GM23338 (cell line): ENCODE data around the gene NOP9. TPM values are rescaled to one million over a fixed set of nuclear protein-coding genes. Genes with fewer than 3 reads are reported as not detected.

Source experiments
- ATAC-seq: fragments of 200-7000 bp; cut with Tn5 transposase; 3 replicates; pipeline ENCODE4 v1.9.1; 2020
- DNase-seq: peaks from one replicate; pipeline ENCODE4 v3.0.0-alpha.2; 2015; ENCODE audit warnings: low spot score
- H2AFZ ChIP-seq: fragments of 200-600 bp; sonication (generic); 2 replicates; pipeline ENCODE4 v1.8.0; 2016; ENCODE audit warnings: antibody characterized with exemption, mild to moderate bottlenecking, moderate library complexity
- H3F3A ChIP-seq: fragments of 200-600 bp; sonication (generic); replicated peaks from 2 replicates; pipeline ENCODE4 v1.8.0; 2017; ENCODE audit warnings: antibody characterized with exemption, mixed run types, low read depth
- H3K27ac ChIP-seq: fragments of 200-600 bp; sonication (generic); 2 replicates; pipeline ENCODE4 v1.6.1; 2016; ENCODE audit warnings: low read depth
- H3K27me3 ChIP-seq: fragments of 200-600 bp; sonication (generic); 2 replicates; pipeline ENCODE4 v1.8.0; 2016; ENCODE audit warnings: mild to moderate bottlenecking, mixed run types, moderate library complexity; ENCODE audit not compliant: insufficient read depth
- H3K36me3 ChIP-seq: fragments of 200-600 bp; sonication (generic); 2 replicates; pipeline ENCODE4 v1.8.0; 2016; ENCODE audit warnings: mild to moderate bottlenecking; ENCODE audit not compliant: insufficient read depth
- H3K4me1 ChIP-seq: fragments of 200-600 bp; sonication (generic); 2 replicates; pipeline ENCODE4 v1.8.0; 2016; ENCODE audit warnings: mild to moderate bottlenecking, moderate library complexity; ENCODE audit not compliant: insufficient read depth
- H3K4me2 ChIP-seq: fragments of 200-600 bp; sonication (generic); 2 replicates; pipeline ENCODE4 v1.7.1; 2017; ENCODE audit warnings: mixed run types
- H3K4me3 ChIP-seq: fragments of 200-600 bp; sonication (generic); 2 replicates; pipeline ENCODE4 v1.6.1; 2016; ENCODE audit warnings: mixed run types
- H3K79me2 ChIP-seq: fragments of 200-600 bp; sonication (generic); replicated peaks from 2 replicates; pipeline ENCODE4 v1.8.0; 2017; ENCODE audit warnings: mild to moderate bottlenecking; ENCODE audit not compliant: insufficient read depth
- H3K9me2 ChIP-seq: fragments of 200-600 bp; sonication (generic); 2 replicates; pipeline ENCODE4 v1.8.0; 2017; ENCODE audit not compliant: insufficient read depth
- H4K20me1 ChIP-seq: fragments of 200-600 bp; sonication (generic); replicated peaks from 2 replicates; pipeline ENCODE4 v1.8.0; 2017; ENCODE audit warnings: mild to moderate bottlenecking; ENCODE audit not compliant: insufficient read depth
- H3K27ac Mint-ChIP-seq: 2 replicates; pipeline ENCODE4 v1.8.0; 2020; ENCODE audit warnings: inconsistent platforms, mild to moderate bottlenecking, moderate library complexity, mixed read lengths
- H3K27me3 Mint-ChIP-seq: 3 replicates; pipeline ENCODE4 v1.8.0; 2022; ENCODE audit warnings: low read depth, mild to moderate bottlenecking, moderate library complexity, mixed read lengths, inconsistent platforms; ENCODE audit not compliant: insufficient read depth, poor library complexity
- H3K36me3 Mint-ChIP-seq: 3 replicates; pipeline ENCODE4 v1.8.0; 2021; ENCODE audit warnings: low read depth, mild to moderate bottlenecking, inconsistent platforms, moderate library complexity, mixed read lengths
- H3K4me1 Mint-ChIP-seq: 3 replicates; pipeline ENCODE4 v1.8.0; 2020; ENCODE audit warnings: mild to moderate bottlenecking, inconsistent platforms, mixed read lengths
- H3K4me3 Mint-ChIP-seq: 3 replicates; pipeline ENCODE4 v1.8.0; 2021; ENCODE audit warnings: moderate library complexity, mild to moderate bottlenecking, inconsistent platforms, mixed read lengths
- H3K9me3 Mint-ChIP-seq: 3 replicates; pipeline ENCODE4 v1.8.0; 2020; ENCODE audit warnings: moderate library complexity, mild to moderate bottlenecking, inconsistent platforms, mixed read lengths
- CREB1 ChIP-seq: fragments of 250-450 bp; sonication (Bioruptor Pico); IDR thresholded peaks from 2 replicates; pipeline ENCODE4 v1.5.0; 2020; ENCODE audit warnings: low read depth, mild to moderate bottlenecking, moderate library complexity
- EZH2phosphoT487 ChIP-seq: fragments of 200-600 bp; sonication (generic); IDR thresholded peaks from one replicate; pipeline ENCODE4 v1.8.1; 2018; ENCODE audit warnings: antibody characterized with exemption; ENCODE audit not compliant: unreplicated experiment
- POLR2AphosphoS5 ChIP-seq: IDR thresholded peaks from 2 replicates; pipeline ENCODE4 v1.6.1; 2016; ENCODE audit warnings: antibody characterized with exemption, low read depth
- REST ChIP-seq: IDR thresholded peaks from one replicate; pipeline ENCODE4 v1.6.1; 2018; ENCODE audit warnings: antibody characterized with exemption; ENCODE audit not compliant: unreplicated experiment
- STAT1 ChIP-seq: IDR thresholded peaks from one replicate; pipeline ENCODE4 v1.6.1; 2016; ENCODE audit warnings: antibody characterized with exemption; ENCODE audit not compliant: unreplicated experiment
- ZNF114 ChIP-seq: fragments of 250-450 bp; sonication (Bioruptor Pico); IDR thresholded peaks from 2 replicates; pipeline ENCODE4 v1.5.0; 2020; ENCODE audit warnings: mild to moderate bottlenecking, moderate library complexity
- polyA plus RNA-seq: library from polyadenylated mRNA; unstranded; fragments of >200 nt; fragmentation: Nextera tagmentation; extraction: Ambion mirVana; gene quantifications from 2 replicates; pipeline ENCODE4 v1.2.1, GENCODE V29; 2016
- total RNA-seq: library from RNA; depleted of rRNA; stranded (reverse); fragments of >200 nt; shearing (Covaris generic); gene quantifications from 2 replicates; pipeline ENCODE4 v1.2.3, GENCODE V29; 2014
- TF ChIP-seq, protein P1 (sequence below), 2 experiments: fragments of 200-600 bp in 1 of 2; sonication (generic) in 1 of 2; conservative IDR thresholded peaks; 2 replicates each; pipeline versions ENCODE4 v1.5.1 to v1.6.1; 2016 to 2017; ENCODE audit warnings: antibody characterized with exemption in 2 of 2, low read depth in 2 of 2, mild to moderate bottlenecking in 2 of 2, moderate library complexity in 1 of 2
- TF ChIP-seq, protein P2 (sequence below): IDR thresholded peaks from 2 replicates; pipeline ENCODE4 v1.6.1; 2016; ENCODE audit warnings: antibody characterized with exemption

The NOP9 gene
- total and polyA plus RNA-seq, 2 experiments from 2014 or later: 7.9 to 32.8 TPM

- DNase-seq: no peak
- no peak overlapping the region for H3K4me3 Mint-ChIP-seq
- H3F3A ChIP-seq: 0 out of 2 replicates have a peak, but pooled peaks cover 8% of the 10 kb centered on the region
- no peaks in the 10 kb centered on the region; the same call in 2 of the 3 replicates for H3K36me3 Mint-ChIP-seq
- no peak overlapping the region for H3K27ac Mint-ChIP-seq
- peaks cover 52% of the 10 kb centered on the region for H3K27me3 ChIP-seq
- TF ChIP-seq EZH2phosphoT487 (no peak), POLR2AphosphoS5 (no peak), REST (no peak), CREB1 (CRISPR knock-in tag) (no peak), STAT1 (no peak)
- TF ChIP-seq, protein P1, sequence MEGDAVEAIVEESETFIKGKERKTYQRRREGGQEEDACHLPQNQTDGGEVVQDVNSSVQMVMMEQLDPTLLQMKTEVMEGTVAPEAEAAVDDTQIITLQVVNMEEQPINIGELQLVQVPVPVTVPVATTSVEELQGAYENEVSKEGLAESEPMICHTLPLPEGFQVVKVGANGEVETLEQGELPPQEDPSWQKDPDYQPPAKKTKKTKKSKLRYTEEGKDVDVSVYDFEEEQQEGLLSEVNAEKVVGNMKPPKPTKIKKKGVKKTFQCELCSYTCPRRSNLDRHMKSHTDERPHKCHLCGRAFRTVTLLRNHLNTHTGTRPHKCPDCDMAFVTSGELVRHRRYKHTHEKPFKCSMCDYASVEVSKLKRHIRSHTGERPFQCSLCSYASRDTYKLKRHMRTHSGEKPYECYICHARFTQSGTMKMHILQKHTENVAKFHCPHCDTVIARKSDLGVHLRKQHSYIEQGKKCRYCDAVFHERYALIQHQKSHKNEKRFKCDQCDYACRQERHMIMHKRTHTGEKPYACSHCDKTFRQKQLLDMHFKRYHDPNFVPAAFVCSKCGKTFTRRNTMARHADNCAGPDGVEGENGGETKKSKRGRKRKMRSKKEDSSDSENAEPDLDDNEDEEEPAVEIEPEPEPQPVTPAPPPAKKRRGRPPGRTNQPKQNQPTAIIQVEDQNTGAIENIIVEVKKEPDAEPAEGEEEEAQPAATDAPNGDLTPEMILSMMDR (conservative IDR thresholded peaks at IDR 0.05; ENCODE audit: low read depth in 2 of 2): no peak
- TF ChIP-seq, protein P2, sequence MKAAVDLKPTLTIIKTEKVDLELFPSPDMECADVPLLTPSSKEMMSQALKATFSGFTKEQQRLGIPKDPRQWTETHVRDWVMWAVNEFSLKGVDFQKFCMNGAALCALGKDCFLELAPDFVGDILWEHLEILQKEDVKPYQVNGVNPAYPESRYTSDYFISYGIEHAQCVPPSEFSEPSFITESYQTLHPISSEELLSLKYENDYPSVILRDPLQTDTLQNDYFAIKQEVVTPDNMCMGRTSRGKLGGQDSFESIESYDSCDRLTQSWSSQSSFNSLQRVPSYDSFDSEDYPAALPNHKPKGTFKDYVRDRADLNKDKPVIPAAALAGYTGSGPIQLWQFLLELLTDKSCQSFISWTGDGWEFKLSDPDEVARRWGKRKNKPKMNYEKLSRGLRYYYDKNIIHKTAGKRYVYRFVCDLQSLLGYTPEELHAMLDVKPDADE: no peak
- peaks cover 7% of the 10 kb centered on the region for H3K4me1 Mint-ChIP-seq
- H3K9me3 Mint-ChIP-seq: no peaks in the 10 kb centered on the region; the same call in 2 of the 3 replicates
- peaks cover 49% of the 10 kb centered on the region for H3K27me3 Mint-ChIP-seq
- H4K20me1 ChIP-seq: no peaks in the 10 kb centered on the region; the same call in 1 of the 2 replicates
- no peak overlapping the region for H2AFZ ChIP-seq
- H3K4me1 ChIP-seq: peaks cover 12% of the 10 kb centered on the region; the same call in 1 of the 2 replicates
- no peak overlapping the region for H3K27ac ChIP-seq
- H3K4me3 ChIP-seq: no peak overlapping the region
- H3K79me2 ChIP-seq: no peaks in the 10 kb centered on the region
- no peak overlapping the region for H3K4me2 ChIP-seq
- H3K36me3 ChIP-seq: no peaks in the 10 kb centered on the region
- no peak for ATAC-seq
- no peaks in the 10 kb centered on the region for H3K9me2 ChIP-seq
These were observed 29.5 kb downstream of the NOP9 start for GRCh38 chr14:24329073-24329663.

GRCh38 chr14:24329736-24330135, 30.1 kb downstream of the NOP9 start:
- no peaks in the 10 kb centered on the region; the same call in 2 of the 3 replicates for H3K9me3 Mint-ChIP-seq
- H3F3A ChIP-seq: 0 out of 2 replicates have a peak, but pooled peaks cover 8% of the 10 kb centered on the region
- H3K4me2 ChIP-seq: no peak overlapping the region
- no peaks in the 10 kb centered on the region; the same call in 1 of the 2 replicates for H4K20me1 ChIP-seq
- no peak overlapping the region for H3K27ac ChIP-seq
- H3K27ac Mint-ChIP-seq: no peak overlapping the region
- ATAC-seq: no peak
- peaks cover 12% of the 10 kb centered on the region; the same call in 1 of the 2 replicates for H3K4me1 ChIP-seq
- no peaks in the 10 kb centered on the region for H3K36me3 ChIP-seq
- H3K36me3 Mint-ChIP-seq: no peaks in the 10 kb centered on the region; the same call in 2 of the 3 replicates
- no peak overlapping the region for H3K4me3 ChIP-seq
- H2AFZ ChIP-seq: no peak overlapping the region
- H3K79me2 ChIP-seq: no peaks in the 10 kb centered on the region
- no peak overlapping the region for H3K4me3 Mint-ChIP-seq
- no peak for DNase-seq
- peaks cover 52% of the 10 kb centered on the region for H3K27me3 Mint-ChIP-seq
- peaks cover 9% of the 10 kb centered on the region for H3K4me1 Mint-ChIP-seq
- no peaks in the 10 kb centered on the region for H3K9me2 ChIP-seq
- H3K27me3 ChIP-seq: peaks cover 58% of the 10 kb centered on the region
- TF ChIP-seq STAT1: no peak
- TF ChIP-seq EZH2phosphoT487: no peak
- no peak for TF ChIP-seq ZNF114 (CRISPR knock-in tag)
